K562 (cell line): ENCODE data around the gene ZSCAN32. TPM values are rescaled to one million over a fixed set of nuclear protein-coding genes. Genes with fewer than 3 reads are reported as not detected.

Experiments
- CBX2 ChIP-seq: fragments of 200-600 bp; sonication (generic); IDR thresholded peaks from one replicate; pipeline ENCODE4 v1.6.1; 2012; ENCODE audit warnings: mild to moderate bottlenecking, low read length, inconsistent platforms; ENCODE audit not compliant: insufficient read depth, poor library complexity, severe bottlenecking
- CREB1 ChIP-seq, 2 experiments: sonication (generic) in 1 of 2; formaldehyde crosslinking in 1 of 2; IDR thresholded peaks; 2 replicates each; pipeline versions ENCODE4 v1.6.1 to v1.8.0; 2012 to 2022; ENCODE audit warnings: inconsistent platforms in 1 of 2, mild to moderate bottlenecking in 1 of 2, missing genetic modification reagents in 1 of 2, moderate library complexity in 1 of 2
- HBP1 ChIP-seq: fragments of 450-650 bp; formaldehyde crosslinking; IDR thresholded peaks from 2 replicates; pipeline ENCODE4 v1.4.0; 2022; ENCODE audit warnings: missing genetic modification characterization
- KLF16 ChIP-seq: IDR thresholded peaks from 2 replicates; pipeline ENCODE4 v1.6.1; 2016; ENCODE audit warnings: antibody characterized with exemption
- MGA ChIP-seq: fragments of 450-650 bp; IDR thresholded peaks from 2 replicates; pipeline ENCODE4 v1.6.1; 2016; ENCODE audit warnings: mild to moderate bottlenecking, moderate library complexity
- NFXL1 ChIP-seq: fragments of 450-650 bp; formaldehyde crosslinking; IDR thresholded peaks from 2 replicates; pipeline ENCODE4 v1.4.0; 2021; ENCODE audit warnings: mild to moderate bottlenecking
- NFYB ChIP-seq: IDR thresholded peaks from 2 replicates; pipeline ENCODE4 v1.6.1; 2011; ENCODE audit warnings: mild to moderate bottlenecking, moderate library complexity; ENCODE audit not compliant: insufficient read length; ENCODE audit errors: extremely low read depth
- RBM22 ChIP-seq: fragments of 200-400 bp; formaldehyde crosslinking; IDR thresholded peaks from 2 replicates; pipeline ENCODE4 v1.6.1; 2018; ENCODE audit warnings: low read length, low read depth; ENCODE audit not compliant: poor library complexity, severe bottlenecking
- SMAD2 ChIP-seq: fragments of 150-350 bp; IDR thresholded peaks from 2 replicates; pipeline ENCODE4 v1.6.1; 2014; ENCODE audit warnings: low read depth, mild to moderate bottlenecking, low read length
- SREBF2 ChIP-seq: sonication (generic); formaldehyde crosslinking; IDR thresholded peaks from 2 replicates; pipeline ENCODE4 v1.4.0; 2020; ENCODE audit warnings: mild to moderate bottlenecking, missing genetic modification reagents
- ZKSCAN3 ChIP-seq: fragments of 250-450 bp; sonication (Bioruptor Pico); IDR thresholded peaks from 2 replicates; pipeline ENCODE4 v1.4.0; 2020
- ZNF444 ChIP-seq: fragments of 250-450 bp; sonication (Bioruptor Pico); IDR thresholded peaks from 2 replicates; pipeline ENCODE4 v1.4.0; 2020; ENCODE audit warnings: mild to moderate bottlenecking, moderate library complexity
- ZNF699 ChIP-seq: fragments of 250-450 bp; sonication (Bioruptor Pico); IDR thresholded peaks from 2 replicates; pipeline ENCODE4 v1.8.0; 2021; ENCODE audit warnings: mild to moderate bottlenecking, moderate library complexity; ENCODE audit not compliant: insufficient replicate concordance
- polyA plus RNA-seq, 8 experiments: library from polyadenylated mRNA; depleted of rRNA in 4 of 8; stranded (reverse) in 5 of 8; unstranded in 3 of 8; fragments of >200 nt; fragmentation: Nextera tagmentation in 2 of 8; fragmentation: Illumina TruSeq in 1 of 8; extraction: Ambion mirVana in 2 of 8; extraction: Trizol in 1 of 8; gene quantifications; 2 replicates each; pipeline versions ENCODE4 v1.2.1 to v1.2.3, GENCODE V29; 2011 to 2014; ENCODE audit warnings: inconsistent platforms in 1 of 8, missing spikeins in 1 of 8
- total RNA-seq, 7 experiments: library from RNA; depleted of rRNA in 6 of 7; stranded (reverse); fragments of >200 nt in 6 of 7; fragmentation: Illumina TruSeq in 2 of 7; extraction: Trizol in 2 of 7; gene quantifications; 2 replicates each; pipeline versions ENCODE4 v1.2.1 to v1.2.3, GENCODE V29; 2011 to 2021; ENCODE audit warnings: low replicate concordance in 1 of 7

Gene ZSCAN32
- total and polyA plus RNA-seq, 9 of the 15 experiments (the other 6 are each of a cell fraction or from before 2014, with no cell fraction given), result 16.0 to 29.4 (median 19.2) TPM

- TF ChIP-seq MGA (peak; percentile 71), KLF16 (no peak), ZNF444 (CRISPR knock-in tag) (no peak), RBM22 (no peak), NFYB (peak; percentile 28), SMAD2 (no peak), CBX2 (no peak), NFXL1 (CRISPR knock-in tag) (no peak), HBP1 (CRISPR knock-in tag) (no peak), ZKSCAN3 (CRISPR knock-in tag) (no peak), CREB1 (IDR thresholded peaks at IDR 0.05) (no peak), CREB1 (CRISPR knock-in tag; IDR thresholded peaks at IDR 0.05) (no peak), ZNF699 (CRISPR knock-in tag) (no peak), SREBF2 (CRISPR knock-in tag) (no peak)
Measured at GRCh38 chr16:3443108-3444031, 42.6 kb upstream of the ZSCAN32 start, which contains the start of the genes NAA60 and ZNF597 (continued).
